Measurements from ENCODE around the gene ANKRD63.

ANKRD63 gene

GRCh38 chr15:40323239-40323952 is 40.5 kb upstream of the ANKRD63 start, which contains the start of gene INAFM2:
Gene INAFM2, plus strand, starts transcription at chr15:40323692. Its CDS starts 364 bp downstream, at chr15:40324056.
- DNase-seq (ENCODE audit: low spot score): peak; percentile 93
- H3K4me3 ChIP-seq: peak within 1 kb of the TSS; percentile 98
- H3K27ac ChIP-seq: peak within 1 kb of the TSS; percentile 95 to 98
- TF ChIP-seq CTCF (IDR thresholded peaks at IDR 0.05): peak; percentile 38

GRCh38 chr15:40322531-40323238 is 39.8 kb upstream of the ANKRD63 start:
- peak overlapping the region; percentile 98 for H3K4me3 ChIP-seq
- TF ChIP-seq CTCF (IDR thresholded peaks at IDR 0.05): no peak
- H3K27ac ChIP-seq: peak overlapping the region; percentile 73 to 98
- no peak for DNase-seq (ENCODE audit: low spot score)

- peak; percentile 78 for TF ChIP-seq CTCF (IDR thresholded peaks at IDR 0.05)
- no peak overlapping the region for H3K4me3 ChIP-seq
- DNase-seq (ENCODE audit: low spot score): no peak
- H3K27ac ChIP-seq: peak overlapping the region in 1 of 2 donors; percentile 38
Observed at GRCh38 chr15:40320931-40321371, 38.1 kb upstream of the ANKRD63 start.

- Histone ChIP-seq H3K4me3 (no peak overlapping the region), H3K27ac (no peak overlapping the region)
- DNase-seq (ENCODE audit: low spot score): no peak
- no peak for TF ChIP-seq CTCF (IDR thresholded peaks at IDR 0.05)
Observed at GRCh38 chr15:40320409-40320808, 37.5 kb upstream of the ANKRD63 start.

GRCh38 chr15:40317580-40317979 is 34.7 kb upstream of the ANKRD63 start:
- no peak overlapping the region for H3K4me3 ChIP-seq
- TF ChIP-seq CTCF (IDR thresholded peaks at IDR 0.05): no peak
- no peak overlapping the region for H3K27ac ChIP-seq
- no peak for DNase-seq (ENCODE audit: low spot score)

- Histone ChIP-seq H3K27ac (no peak overlapping the region), H3K4me3 (no peak overlapping the region)
- TF ChIP-seq CTCF (IDR thresholded peaks at IDR 0.05): no peak
- no peak for DNase-seq (ENCODE audit: low spot score)
Observed at GRCh38 chr15:40316931-40317330, 34.1 kb upstream of the ANKRD63 start.

Data from coronary artery (tissue), 2 donors.